AG09319 (cell line): Measurements from ENCODE around the gene MLIP.

Source experiments
- DNase-seq: peaks from one replicate; pipeline ENCODE4 v3.0.0-alpha.2; 2010; ENCODE audit warnings: low read depth; ENCODE audit errors: extremely low read depth
- CTCF ChIP-seq: IDR thresholded peaks from 2 replicates; pipeline ENCODE4 v1.5.1; 2011; ENCODE audit warnings: low read depth, mild to moderate bottlenecking, inconsistent platforms, low read length, moderate library complexity

MLIP gene

DNA sequence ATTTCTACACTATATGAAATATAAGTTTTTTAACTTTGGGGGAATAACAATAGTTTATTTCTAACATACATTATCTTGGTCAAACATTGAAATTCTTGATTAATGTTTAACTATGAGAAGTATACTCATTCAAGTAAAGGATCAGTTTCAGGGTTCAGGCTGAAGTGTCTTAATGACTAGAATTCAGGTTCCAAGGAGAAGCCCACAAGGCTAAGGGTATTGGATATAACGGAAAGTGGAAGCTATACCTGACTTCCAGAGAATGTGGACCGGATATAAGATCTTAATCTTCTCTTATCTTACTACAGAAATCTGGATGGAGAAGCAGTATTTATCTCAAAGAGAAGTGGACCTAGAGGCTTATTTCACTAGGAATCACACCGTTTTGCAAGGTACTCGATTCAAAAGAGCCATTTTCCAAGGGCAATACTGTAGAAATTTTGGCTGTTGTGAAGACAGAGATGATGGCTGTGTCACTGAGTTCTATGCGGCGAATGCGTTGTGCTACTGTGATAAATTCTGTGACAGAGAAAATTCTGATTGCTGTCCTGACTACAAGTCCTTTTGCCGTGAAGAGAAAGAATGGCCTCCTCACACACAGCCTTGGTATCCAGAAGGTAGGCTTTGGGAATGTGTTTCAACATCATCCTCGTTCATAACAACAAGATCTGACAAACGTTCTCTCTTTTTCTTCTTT is 197.2 kb downstream of the MLIP start, which contains the start of gene TINAG:
TSS of gene TINAG (plus strand) at position 153 of the 697 bp plus-strand sequence. CDS start at position 263, 110 bp downstream.
- TF ChIP-seq CTCF = no peak
- no peak for DNase-seq

DNA sequence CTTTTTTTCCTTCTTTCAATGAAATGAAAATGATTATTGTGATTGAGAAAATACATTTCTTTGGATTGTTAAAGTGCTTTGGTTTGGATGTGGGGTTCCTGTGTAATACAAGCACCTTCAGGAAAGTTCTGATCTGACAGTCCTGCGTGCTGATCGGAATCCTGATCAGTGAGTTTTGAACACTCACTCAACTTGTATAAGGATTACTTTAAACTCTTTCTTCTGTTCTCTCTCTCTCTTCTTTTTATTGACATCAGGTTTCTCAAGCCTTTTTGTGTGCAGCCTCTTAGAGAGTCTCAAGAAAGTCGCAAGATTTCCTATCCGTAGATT is 197.7 kb downstream of the MLIP start:
- DNase-seq = no peak
- TF ChIP-seq CTCF = no peak

DNA sequence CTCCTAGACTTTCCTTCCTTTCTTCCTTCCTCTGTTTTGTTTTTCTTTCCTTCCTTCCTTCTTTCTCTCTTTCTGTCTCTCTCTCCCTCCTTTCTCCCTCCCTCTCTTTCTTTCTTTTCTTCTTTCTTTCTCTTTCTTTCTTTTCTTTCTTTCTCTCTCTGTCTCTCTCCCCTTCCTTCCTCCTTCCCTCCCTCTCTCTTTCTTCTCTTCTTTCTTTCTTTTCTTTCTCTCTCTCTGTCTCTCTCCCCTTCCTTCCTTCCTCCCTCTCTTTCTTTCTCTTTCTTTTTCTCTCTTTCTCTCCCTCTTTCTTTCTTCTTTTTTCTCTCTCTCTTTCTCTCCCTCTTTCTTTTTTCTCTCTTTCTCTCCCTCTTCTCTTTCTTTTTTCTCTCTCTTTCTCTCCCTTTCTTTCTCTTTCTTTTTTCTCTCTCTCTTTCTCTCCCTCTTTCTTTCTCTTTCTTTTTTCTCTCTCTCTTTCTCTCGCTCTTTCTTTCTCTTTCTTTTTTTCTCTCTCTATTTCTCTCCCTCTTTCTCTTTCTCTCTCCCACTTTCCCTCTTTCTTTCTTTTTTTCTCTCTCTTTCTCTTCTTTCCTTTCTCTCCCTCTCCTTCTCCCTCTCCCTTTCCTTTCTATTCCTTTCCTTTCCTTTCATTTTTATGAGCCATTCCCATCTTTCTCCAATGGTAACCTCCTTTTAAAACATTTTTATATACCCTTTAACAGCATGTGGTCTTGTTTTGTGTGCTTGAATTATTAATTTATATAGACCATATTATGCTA is 199.3 kb downstream of the MLIP start:
- TF ChIP-seq CTCF = no peak
- no peak for DNase-seq

DNA sequence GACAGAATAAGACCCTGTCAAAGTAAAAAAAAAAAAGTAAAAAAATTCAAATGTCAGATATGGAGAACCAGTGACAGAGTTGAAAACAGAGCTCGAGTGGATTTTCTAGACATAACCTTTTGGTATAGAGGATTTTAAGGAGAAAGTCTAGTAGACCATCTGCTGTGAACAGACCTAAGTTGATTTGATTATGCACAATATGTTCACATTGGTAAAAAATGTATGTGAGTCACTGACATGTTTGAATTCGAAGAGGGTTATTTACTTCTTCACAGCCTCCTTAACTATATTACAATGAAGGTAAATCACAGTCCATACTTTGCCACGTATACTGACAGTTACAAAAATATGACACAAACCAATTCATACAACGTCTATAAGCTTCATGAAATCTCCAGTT is 204.4 kb downstream of the MLIP start:
- no peak for DNase-seq
- no peak for TF ChIP-seq CTCF
